ENCODE measurements around the gene SERPINB4. TPM values are rescaled to one million over a fixed set of nuclear protein-coding genes. Genes with fewer than 3 reads are reported as not detected.

SERPINB4 gene
- total RNA-seq, 2 experiments from 2014 or later: not detected

Other genes with a start within 250 kb of the SERPINB4 start
- 10 to 100 TPM; 72.4 to 77.0 TPM for gene VPS4B, start 221.8 kb downstream of the SERPINB4 start, total RNA-seq
- gene SERPINB5, start 167.3 kb downstream of the SERPINB4 start, total RNA-seq: not detected
- gene SERPINB12, start 101.9 kb downstream of the SERPINB4 start, total RNA-seq: not detected
- gene SERPINB13, start 56.9 kb downstream of the SERPINB4 start, total RNA-seq: not detected
- not detected for gene SERPINB3, start 17.6 kb upstream of the SERPINB4 start, total RNA-seq
- gene SERPINB11, start 58.7 kb upstream of the SERPINB4 start, total RNA-seq: not detected
- not detected for gene SERPINB7, start 131.2 kb upstream of the SERPINB4 start, total RNA-seq
- gene SERPINB2, start 243.4 kb upstream of the SERPINB4 start, total RNA-seq: not detected

Data from activated CD4-positive, alpha-beta memory T cell treated with anti-CD3 and anti-CD28 coated beads, Interleukin-2, amount 10 ng/mL, durations not matched to agents 7 days and 5 days (primary cell).